Measurements from ENCODE around the gene PTX4. TPM values are rescaled to one million over a fixed set of nuclear protein-coding genes. Genes with fewer than 3 reads are reported as not detected.
A peak's percentile ranks its signal among the peaks of the same experiment; 100 is the strongest.
"Not testable (repeated sequence)": the region's sequence is repeated elsewhere in the genome, so short reads cannot be mapped to it uniquely, and the experiment has no call there.

PTX4 gene
- total RNA-seq, 1 donor, result 0.43 TPM

DNA sequence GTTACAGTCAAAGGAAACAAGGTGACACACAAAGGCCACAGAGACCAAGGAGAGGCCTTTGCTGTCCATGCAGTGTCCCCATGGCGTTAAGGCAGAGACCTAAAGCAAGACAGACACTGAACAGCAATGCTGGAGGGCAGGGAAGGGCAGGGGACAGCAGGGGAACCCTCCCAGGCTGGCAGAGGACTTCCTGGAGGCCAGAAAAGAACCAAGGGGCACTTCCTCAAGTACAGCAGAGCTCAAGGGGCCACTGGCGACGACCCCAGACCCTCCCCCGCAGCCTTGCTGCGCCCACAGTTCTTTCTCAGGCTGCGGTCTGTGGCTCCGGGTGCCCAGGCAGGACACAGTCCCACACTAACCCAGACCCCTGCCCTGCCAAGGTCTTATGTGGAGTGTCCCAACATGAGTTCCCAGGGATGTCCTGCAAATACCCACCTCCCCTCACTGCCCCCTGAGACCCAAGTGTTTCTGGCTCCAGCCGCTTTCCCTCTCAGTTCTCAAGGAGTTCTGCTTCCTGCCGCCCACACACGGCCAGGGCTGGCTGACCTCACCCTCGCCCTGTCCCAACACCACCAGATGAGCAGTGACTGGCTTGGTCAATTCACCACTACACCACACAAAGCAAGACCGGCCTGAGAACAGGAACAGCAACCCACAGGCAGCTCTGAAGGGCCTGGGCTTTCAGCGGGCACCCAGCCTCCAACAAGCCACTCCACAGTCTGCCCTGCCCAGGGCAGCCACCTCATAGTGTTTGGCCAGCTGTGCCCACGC lies 18.1 kb downstream of the PTX4 start:
- TF ChIP-seq, protein P1, sequence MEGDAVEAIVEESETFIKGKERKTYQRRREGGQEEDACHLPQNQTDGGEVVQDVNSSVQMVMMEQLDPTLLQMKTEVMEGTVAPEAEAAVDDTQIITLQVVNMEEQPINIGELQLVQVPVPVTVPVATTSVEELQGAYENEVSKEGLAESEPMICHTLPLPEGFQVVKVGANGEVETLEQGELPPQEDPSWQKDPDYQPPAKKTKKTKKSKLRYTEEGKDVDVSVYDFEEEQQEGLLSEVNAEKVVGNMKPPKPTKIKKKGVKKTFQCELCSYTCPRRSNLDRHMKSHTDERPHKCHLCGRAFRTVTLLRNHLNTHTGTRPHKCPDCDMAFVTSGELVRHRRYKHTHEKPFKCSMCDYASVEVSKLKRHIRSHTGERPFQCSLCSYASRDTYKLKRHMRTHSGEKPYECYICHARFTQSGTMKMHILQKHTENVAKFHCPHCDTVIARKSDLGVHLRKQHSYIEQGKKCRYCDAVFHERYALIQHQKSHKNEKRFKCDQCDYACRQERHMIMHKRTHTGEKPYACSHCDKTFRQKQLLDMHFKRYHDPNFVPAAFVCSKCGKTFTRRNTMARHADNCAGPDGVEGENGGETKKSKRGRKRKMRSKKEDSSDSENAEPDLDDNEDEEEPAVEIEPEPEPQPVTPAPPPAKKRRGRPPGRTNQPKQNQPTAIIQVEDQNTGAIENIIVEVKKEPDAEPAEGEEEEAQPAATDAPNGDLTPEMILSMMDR (IDR thresholded peaks at IDR 0.05; ENCODE audit: insufficient read depth, low read depth, low read length), result no peak
- DNase-seq (ENCODE audit: low read depth), result peak; percentile 38
- H3K4me3 ChIP-seq (ENCODE audit: low read depth, low read length), result no peak overlapping the region

DNA sequence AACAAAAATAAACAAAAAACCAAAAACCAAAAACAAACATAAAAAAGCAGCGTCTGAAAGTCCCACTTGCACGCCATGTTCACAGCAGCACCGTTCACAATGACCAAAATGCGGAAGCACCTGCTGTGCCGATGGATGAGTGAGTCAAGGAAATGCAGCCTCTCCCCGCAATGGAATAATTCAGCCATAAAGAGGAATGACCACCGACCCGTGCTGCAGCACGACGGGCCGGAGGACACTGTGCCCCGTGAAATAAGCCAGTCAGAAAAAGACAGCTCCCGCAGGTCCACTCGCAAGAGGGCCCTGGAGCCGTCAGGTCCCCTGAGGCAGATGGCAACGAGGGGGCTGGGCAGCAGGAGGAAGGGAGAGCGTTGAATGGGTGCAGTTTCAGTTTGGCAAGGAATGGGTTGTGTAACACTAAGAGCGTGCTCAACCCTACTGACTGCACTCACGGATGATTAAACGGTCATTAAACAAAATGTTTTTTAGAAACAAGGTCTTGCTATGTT lies 19.0 kb downstream of the PTX4 start:
- TF ChIP-seq, protein P1 (IDR thresholded peaks at IDR 0.05; ENCODE audit: insufficient read depth, low read depth, low read length), result no peak
- peak; percentile 53 for DNase-seq (ENCODE audit: low read depth)

DNA sequence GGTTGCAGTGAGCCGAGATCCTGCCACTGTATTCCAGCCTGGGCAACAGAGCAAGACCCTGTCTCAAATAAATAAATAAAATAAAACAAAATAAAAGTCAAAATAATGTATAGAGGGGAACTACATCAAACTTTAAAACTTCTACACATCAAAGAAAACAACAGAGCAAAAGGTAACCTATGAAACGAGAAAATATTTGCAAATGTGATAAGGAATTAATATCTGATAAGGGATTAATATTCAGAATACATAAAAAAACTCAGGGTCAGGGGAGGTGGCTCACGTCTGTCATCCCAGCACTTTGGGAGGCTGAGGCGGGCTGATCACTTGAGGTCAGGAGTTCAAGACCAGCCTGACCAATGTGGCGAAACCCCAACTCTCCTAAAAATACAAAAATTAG lies 19.6 kb downstream of the PTX4 start:
- DNase-seq (ENCODE audit: low read depth); H3K4me3 ChIP-seq (ENCODE audit: low read depth, low read length): not testable (repeated sequence)

More for the DNA sequence above, 19.0 kb downstream of the PTX4 start:
- no peak overlapping the region for H3K4me3 ChIP-seq (ENCODE audit: low read depth, low read length)

DNA sequence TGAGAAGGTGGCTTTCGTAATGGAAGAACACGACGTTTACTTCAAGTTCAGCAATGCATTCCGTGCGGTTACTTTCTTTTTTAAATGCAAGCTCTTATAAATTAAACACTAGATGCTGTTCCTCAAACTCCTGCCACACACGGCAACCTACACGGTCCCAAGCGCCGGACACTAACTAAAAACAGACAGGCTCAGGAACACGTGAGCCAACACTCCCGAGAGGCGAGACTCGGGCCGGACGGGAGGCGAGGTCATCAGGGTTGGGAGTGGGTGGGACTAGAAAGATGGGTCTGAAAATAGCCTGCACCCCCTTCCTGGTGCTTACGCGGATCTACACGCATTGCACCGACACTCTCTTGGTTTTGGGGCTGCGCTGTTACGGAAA lies 20.3 kb downstream of the PTX4 start:
- DNase-seq (ENCODE audit: low read depth), result peak; percentile 16
- TF ChIP-seq, protein P1 (IDR thresholded peaks at IDR 0.05; ENCODE audit: insufficient read depth, low read depth, low read length), result no peak
- no peak overlapping the region for H3K4me3 ChIP-seq (ENCODE audit: low read depth, low read length)

DNA sequence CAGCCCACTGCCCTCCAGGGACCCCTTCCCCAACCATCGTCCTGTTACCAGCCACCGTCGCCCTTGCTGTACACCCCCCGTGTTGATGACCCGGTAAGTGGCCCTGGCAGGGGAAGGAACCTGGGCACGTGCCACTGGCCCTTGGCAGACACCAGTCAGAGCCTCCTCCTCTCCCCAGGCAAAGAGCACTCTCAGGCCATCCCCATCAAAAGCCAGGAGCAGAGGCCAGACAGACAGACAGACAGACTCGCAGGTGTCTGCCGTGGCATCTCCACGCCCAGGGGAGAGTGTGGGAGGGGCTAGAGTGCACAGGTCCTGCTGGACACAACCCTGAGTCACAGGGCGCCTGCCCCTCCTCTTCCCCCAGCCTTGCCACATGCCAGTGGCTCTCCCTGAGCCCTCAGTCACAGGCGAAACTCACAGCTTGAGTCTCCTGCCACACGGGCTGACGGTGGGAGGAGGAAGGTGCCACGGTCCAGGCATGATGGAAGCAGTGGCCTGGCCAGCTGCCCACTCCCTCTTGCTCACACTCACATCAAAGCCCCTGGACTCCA lies 21.7 kb downstream of the PTX4 start:
- H3K4me3 ChIP-seq (ENCODE audit: low read depth, low read length), result no peak overlapping the region
- DNase-seq (ENCODE audit: low read depth), result no peak
- TF ChIP-seq, protein P1 (IDR thresholded peaks at IDR 0.05; ENCODE audit: insufficient read depth, low read depth, low read length), result no peak

DNA sequence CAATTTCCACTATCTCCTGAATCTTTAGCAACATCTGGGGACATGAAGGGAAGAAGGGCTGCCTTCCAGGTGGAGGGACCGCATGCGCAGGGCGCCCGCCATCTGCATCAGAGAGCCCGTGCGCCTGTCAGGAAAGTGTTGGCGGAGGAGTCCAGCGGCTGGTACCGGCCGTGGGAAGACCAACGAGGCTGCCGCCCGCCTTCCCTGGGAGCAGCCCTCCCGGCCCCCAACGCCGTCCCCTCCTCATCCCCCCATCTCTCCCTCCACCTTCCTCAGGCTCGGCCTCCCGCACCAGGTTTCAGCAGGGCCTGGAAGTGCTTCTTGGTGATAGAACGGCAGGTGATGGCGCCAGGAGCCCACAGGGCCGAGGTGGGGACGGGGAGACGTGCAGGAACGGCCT lies 22.7 kb downstream of the PTX4 start:
- DNase-seq (ENCODE audit: low read depth), result no peak
- TF ChIP-seq, protein P1 (IDR thresholded peaks at IDR 0.05; ENCODE audit: insufficient read depth, low read depth, low read length), result no peak
- no peak overlapping the region for H3K4me3 ChIP-seq (ENCODE audit: low read depth, low read length)

DNA sequence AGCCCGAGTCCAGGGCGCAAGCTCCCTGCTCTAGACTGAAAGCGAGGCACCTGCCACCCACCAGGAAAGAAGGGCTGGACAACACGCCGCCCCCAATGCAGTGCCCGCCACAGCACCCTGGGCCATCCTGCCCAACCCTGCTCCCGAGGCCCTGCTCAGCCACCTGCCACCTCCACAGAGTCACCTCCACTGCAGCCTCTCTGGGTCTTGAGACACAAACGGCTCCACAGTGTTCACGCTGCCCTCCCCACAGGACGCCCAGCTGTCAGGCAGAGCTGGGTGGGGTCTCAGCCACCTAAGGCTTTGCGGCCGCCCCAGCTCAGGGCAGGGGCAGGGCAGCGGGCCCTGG lies 23.2 kb downstream of the PTX4 start:
- no peak overlapping the region for H3K4me3 ChIP-seq (ENCODE audit: low read depth, low read length)
- DNase-seq (ENCODE audit: low read depth), result no peak
- TF ChIP-seq, protein P1 (IDR thresholded peaks at IDR 0.05; ENCODE audit: insufficient read depth, low read depth, low read length), result no peak

Measured in fibroblast of villous mesenchyme (primary cell).